GM18870 (cell line): ENCODE results near the gene PKM.
"Not testable (repeated sequence)": the region's sequence is repeated elsewhere in the genome, so short reads cannot be mapped to it uniquely, and the experiment has no call there.

Source experiments
- ATAC-seq: cut with Tn5 transposase; IDR thresholded peaks from one replicate; pipeline ENCODE4 v1.9.1; 2021; ENCODE audit warnings: moderate library complexity; ENCODE audit not compliant: unreplicated experiment

PKM gene

GRCh38 chr15:72231066-72231832, at the start of gene PKM:
TSS of gene PKM (minus strand) at chr15:72231190. CDS start at chr15:72219097, 12,093 bp downstream.
- peak; percentile 26 for ATAC-seq

- no peak for ATAC-seq
Observed at GRCh38 chr15:72280751-72281150, 49.8 kb upstream of the PKM start.

DNA sequence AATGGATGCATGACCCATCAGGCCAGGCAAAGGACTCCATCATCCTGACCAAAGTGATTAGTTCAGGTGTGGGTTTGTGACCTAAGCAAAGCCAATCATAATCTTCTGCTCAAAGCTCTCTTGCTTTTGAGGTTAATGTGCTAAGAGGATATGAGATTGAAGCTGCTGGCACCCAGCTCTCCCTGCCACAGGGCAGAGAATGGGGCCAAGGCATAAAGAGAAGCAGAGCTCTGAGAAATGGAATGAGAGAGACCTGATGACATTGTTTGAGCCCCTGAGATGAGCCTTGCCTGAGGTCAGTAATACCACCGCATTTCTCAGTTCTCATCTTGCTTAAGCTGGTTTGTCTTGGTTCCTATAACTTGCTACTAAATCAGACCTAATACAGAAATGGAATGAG, 47.7 kb upstream of the PKM start:
- no peak for ATAC-seq

- no peak for ATAC-seq
Observed at GRCh38 chr15:72276326-72276700, 45.3 kb upstream of the PKM start.

- not testable (repeated sequence) for ATAC-seq
Observed at GRCh38 chr15:72275635-72276325, 44.8 kb upstream of the PKM start.

DNA sequence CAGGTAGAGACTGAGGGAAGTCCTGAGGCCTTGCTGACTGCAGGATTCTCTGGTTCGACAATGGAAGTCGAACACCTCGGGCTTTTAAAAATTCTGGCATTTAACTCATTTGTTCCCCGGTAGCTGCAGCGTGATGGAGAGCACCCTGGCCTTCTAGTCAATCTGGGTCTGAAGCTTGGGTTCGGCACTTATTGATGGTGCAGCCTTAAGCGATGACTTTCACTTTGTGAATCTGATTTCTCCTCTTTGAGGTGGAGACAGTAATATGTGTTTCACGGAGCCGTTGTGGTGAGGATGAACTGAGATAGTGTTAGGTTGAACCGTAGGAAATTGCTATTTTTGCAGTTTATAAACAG, 42.0 kb upstream of the PKM start:
- ATAC-seq, result no peak

GRCh38 chr15:72272213-72272996, 41.4 kb upstream of the PKM start, which contains the start of gene PARP6:
TSS of gene PARP6 (minus strand) at chr15:72272554. CDS start at chr15:72267477, 5,077 bp downstream.
- peak; percentile 83 for ATAC-seq

DNA sequence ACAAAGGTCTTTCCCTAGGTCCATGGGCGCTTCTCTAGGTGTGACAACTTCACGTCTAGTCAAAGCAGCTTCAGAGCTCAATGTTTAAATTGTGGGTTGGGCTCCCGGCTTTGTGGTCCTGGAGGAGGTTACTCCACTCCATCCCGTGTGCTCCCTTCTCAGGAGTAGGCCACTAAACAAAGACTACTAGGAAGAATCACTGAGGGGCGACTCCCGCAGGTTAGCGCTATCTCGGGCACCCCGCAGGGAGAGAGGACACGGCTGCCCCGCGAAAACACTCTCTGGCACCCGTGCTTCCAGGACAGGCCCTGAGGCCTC, 40.9 kb upstream of the PKM start:
- no peak for ATAC-seq

GRCh38 chr15:72271221-72271620, 40.2 kb upstream of the PKM start:
- ATAC-seq, result no peak

DNA sequence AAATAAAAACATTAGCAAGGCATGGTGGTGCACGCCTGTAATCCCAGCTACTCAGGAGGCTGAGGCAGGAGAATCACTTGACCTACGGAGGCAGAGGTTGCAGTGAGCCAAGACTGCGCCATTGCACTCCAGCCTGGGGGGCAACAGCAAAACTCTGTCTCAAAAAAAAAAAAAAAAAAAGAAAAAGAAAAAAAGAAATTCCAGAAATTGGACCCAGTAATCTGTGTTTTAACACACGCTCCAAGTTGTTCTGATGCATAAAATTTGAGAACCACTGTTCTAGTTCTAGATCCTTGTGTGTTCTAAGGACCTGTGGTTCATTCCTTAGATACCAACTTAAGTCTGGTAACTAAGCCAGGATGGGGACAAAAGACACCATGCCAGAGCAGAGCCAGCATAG, 38.7 kb upstream of the PKM start:
- ATAC-seq, result no peak

GRCh38 chr15:72265031-72265430, 34.0 kb upstream of the PKM start:
- no peak for ATAC-seq

DNA sequence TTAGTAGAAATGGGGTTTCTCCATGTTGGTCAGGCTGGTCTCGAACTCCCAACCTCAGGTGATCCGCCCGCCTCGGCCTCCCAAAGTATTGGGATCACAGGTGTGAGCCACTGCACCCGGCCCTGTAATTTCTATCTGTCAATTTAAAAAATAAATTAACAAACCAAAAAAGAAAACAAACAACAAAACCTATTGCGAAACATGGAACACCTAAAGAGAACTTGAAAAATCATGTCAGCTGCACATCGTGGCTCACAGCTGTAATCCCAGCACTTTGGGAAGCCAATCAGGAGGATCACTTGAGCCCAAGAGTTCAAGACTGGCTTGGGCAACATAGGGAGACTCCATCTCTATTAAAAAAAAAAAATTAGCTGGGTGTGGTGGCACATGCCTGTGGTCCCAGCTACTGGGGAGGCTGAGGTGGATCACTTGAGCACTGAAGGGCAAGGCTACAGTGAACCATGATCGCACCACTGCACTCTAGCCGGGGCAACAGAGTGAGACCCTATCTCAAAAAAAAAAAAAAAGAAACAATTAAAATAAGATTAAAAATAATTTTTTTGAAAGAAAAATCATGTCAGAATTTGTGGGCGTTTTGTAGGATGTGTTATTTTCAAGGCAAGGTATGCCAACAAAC, 21.8 kb upstream of the PKM start:
- ATAC-seq, result no peak

GRCh38 chr15:72249142-72249810, 18.3 kb upstream of the PKM start:
- no peak for ATAC-seq

GRCh38 chr15:72248514-72248913, 17.5 kb upstream of the PKM start:
- ATAC-seq, result no peak

- ATAC-seq, result no peak
Observed at GRCh38 chr15:72242775-72243370, 11.9 kb upstream of the PKM start.

DNA sequence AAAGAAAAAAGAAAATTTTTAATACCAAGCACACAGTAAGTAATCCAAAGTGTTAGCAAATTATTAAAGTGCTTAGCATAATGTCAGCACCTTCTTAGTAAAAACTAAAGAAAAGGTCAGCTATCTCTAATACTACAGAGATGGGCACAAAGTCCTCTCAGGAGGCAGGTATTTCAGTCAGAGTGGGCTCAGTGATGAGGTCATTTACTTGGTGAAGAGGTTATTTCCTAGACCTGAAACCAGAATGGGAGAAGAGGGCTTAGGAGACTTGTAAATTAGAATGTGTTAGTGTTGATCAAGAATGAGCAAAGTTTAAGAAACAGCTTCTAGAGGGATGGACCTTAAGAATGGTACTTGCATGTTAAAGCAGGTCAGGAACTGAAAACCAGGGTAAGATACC, 8.7 kb upstream of the PKM start:
- ATAC-seq, result no peak

- no peak for ATAC-seq
Observed at GRCh38 chr15:72238586-72238985, 7.6 kb upstream of the PKM start.

DNA sequence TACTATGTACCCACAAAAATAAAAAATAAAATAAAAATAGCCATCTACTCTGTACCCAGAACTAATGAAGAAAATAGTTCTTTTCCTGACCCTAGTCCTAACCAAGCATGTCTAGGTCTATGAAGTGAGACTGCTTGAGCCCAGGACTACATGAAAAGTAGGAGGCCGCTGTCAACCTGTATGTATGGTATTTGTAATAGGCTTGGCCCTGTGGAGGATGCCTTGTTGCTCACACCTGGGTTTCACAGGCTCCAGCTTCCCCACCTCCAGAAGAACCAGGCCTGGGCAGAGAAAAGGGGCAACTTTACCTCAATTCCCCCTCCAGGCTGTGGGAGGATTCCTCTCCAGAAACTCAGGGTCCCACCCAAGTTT, 6.8 kb upstream of the PKM start:
- no peak for ATAC-seq

GRCh38 chr15:72237029-72237852, 6.3 kb upstream of the PKM start:
- peak; percentile 69 for ATAC-seq
